ENCODE measurements around the gene GRM1.

GRCh38 chr6:146441907-146442306, 413.0 kb downstream of the GRM1 start:
- TF ChIP-seq, protein P1, sequence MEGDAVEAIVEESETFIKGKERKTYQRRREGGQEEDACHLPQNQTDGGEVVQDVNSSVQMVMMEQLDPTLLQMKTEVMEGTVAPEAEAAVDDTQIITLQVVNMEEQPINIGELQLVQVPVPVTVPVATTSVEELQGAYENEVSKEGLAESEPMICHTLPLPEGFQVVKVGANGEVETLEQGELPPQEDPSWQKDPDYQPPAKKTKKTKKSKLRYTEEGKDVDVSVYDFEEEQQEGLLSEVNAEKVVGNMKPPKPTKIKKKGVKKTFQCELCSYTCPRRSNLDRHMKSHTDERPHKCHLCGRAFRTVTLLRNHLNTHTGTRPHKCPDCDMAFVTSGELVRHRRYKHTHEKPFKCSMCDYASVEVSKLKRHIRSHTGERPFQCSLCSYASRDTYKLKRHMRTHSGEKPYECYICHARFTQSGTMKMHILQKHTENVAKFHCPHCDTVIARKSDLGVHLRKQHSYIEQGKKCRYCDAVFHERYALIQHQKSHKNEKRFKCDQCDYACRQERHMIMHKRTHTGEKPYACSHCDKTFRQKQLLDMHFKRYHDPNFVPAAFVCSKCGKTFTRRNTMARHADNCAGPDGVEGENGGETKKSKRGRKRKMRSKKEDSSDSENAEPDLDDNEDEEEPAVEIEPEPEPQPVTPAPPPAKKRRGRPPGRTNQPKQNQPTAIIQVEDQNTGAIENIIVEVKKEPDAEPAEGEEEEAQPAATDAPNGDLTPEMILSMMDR (IDR thresholded peaks at IDR 0.05) = no peak
- no peak for TF ChIP-seq POLR2AphosphoS5 (IDR thresholded peaks at IDR 0.05)
- TF ChIP-seq POLR2A (IDR thresholded peaks at IDR 0.05) = no peak

Data from stomach (tissue), 4 donors.